ENCODE data around the gene GNGT1. TPM values are rescaled to one million over a fixed set of nuclear protein-coding genes. Genes with fewer than 3 reads are reported as not detected.

Gene GNGT1
- polyA plus RNA-seq, 3 donors, result not detected

Other genes starting within 250 kb of the GNGT1 start
- gene TFPI2, start 15.8 kb upstream of the GNGT1 start, polyA plus RNA-seq, result 10 to 100 TPM; 13.5 to 77.5 (median 19.8) TPM
- gene GNG11, start 15.2 kb downstream of the GNGT1 start, polyA plus RNA-seq, result 100 to 1,000 TPM in 1 of 3 donors, 10 to 100 TPM in 1, 1 to 10 TPM in 1; 6.8 to 130 (median 42.3) TPM
- 10 to 100 TPM; 14.4 to 43.7 (median 18.8) TPM for gene BET1, start 97.8 kb downstream of the GNGT1 start, polyA plus RNA-seq